Prostate gland (tissue), 2 donors: ENCODE data around the gene CLECL1.

ENCODE experiments used
- CTCF ChIP-seq, 4 experiments: fragments of 200-600 bp in 2 of 4; fragments of 450-650 bp in 2 of 4; sonication (generic) in 2 of 4; IDR thresholded peaks; 1 replicate in 3 of 4; 2 replicates in 1 of 4; pipeline ENCODE4 v1.5.1; 2016 to 2019; ENCODE audit warnings: antibody characterized with exemption in 4 of 4, mild to moderate bottlenecking in 2 of 4, moderate library complexity in 2 of 4
- POLR2A ChIP-seq: fragments of 450-650 bp; IDR thresholded peaks from one replicate; pipeline ENCODE4 v1.6.1; 2016; ENCODE audit warnings: antibody characterized with exemption, mild to moderate bottlenecking
- POLR2AphosphoS5 ChIP-seq: sonication (generic); formaldehyde crosslinking; IDR thresholded peaks from one replicate; pipeline ENCODE4 v1.6.1; 2017; ENCODE audit warnings: antibody characterized with exemption

- no peak for TF ChIP-seq CTCF (IDR thresholded peaks at IDR 0.05)
- no peak for TF ChIP-seq POLR2A
- TF ChIP-seq POLR2AphosphoS5 = no peak
Observed at GRCh38 chr12:9729082-9729481, 3.8 kb downstream of the CLECL1 start.
